SK-N-SH (cell line): Measurements from ENCODE around the gene UNC5B. TPM values are rescaled to one million over a fixed set of nuclear protein-coding genes. Genes with fewer than 3 reads are reported as not detected.

ENCODE experiments used
- CTCF ChIA-PET: fragments of 300-600, 350-600 bp; formaldehyde crosslinking; extraction: SDS; loops from one replicate; lab custom pipeline; 2021; lab: Yijun Ruan, JAX
- POLR2A ChIA-PET: fragments of 350-600 bp; sonication (Branson Sonifier 250); formaldehyde crosslinking; extraction: SDS; loops from one replicate; lab custom pipeline; 2020; ENCODE audit warnings: antibody characterized with exemption, inconsistent platforms; lab: Yijun Ruan, JAX
- DNase-seq: peaks from one replicate; pipeline ENCODE4 v3.0.0; 2012
- H2AFZ ChIP-seq: fragments of 200-600 bp; sonication (generic); 2 replicates; pipeline ENCODE4 v1.8.1; 2016; ENCODE audit warnings: antibody characterized with exemption, mild to moderate bottlenecking, low read depth
- H3F3A ChIP-seq: fragments of 200-600 bp; sonication (generic); replicated peaks from 2 replicates; pipeline ENCODE3; 2016; ENCODE audit warnings: antibody characterized with exemption, mild to moderate bottlenecking; ENCODE audit not compliant: insufficient read depth
- H3K27ac ChIP-seq, 2 experiments: fragments of 200-500 bp in 1 of 2; fragments of 200-600 bp in 1 of 2; sonication (Bioruptor generic) in 1 of 2; sonication (generic), shearing (Covaris generic) in 1 of 2; 2 replicates each; pipeline versions ENCODE4 v1.5.1 to v1.6.1; 2014 to 2016; ENCODE audit warnings: low read depth in 2 of 2, inconsistent platforms in 1 of 2, low read length in 1 of 2, mild to moderate bottlenecking in 1 of 2, mixed read lengths in 1 of 2
- H3K27me3 ChIP-seq: fragments of 200-600 bp; sonication (generic), shearing (Covaris generic); 2 replicates; pipeline ENCODE4 v1.6.1; 2016; ENCODE audit warnings: mixed run types; ENCODE audit not compliant: insufficient read depth
- H3K36me3 ChIP-seq, 2 experiments: fragments of 200-500 bp in 1 of 2; fragments of 200-600 bp in 1 of 2; sonication (Bioruptor generic) in 1 of 2; sonication (generic) in 1 of 2; replicated peaks in 1 of 2; 2 replicates each; pipeline versions ENCODE3 to v1.5.1; 2014 to 2016; ENCODE audit warnings: low read length in 1 of 2, mild to moderate bottlenecking in 1 of 2; ENCODE audit not compliant: insufficient read depth in 2 of 2, control insufficient read depth in 1 of 2
- H3K4me1 ChIP-seq, 2 experiments: fragments of 200-500 bp in 1 of 2; fragments of 200-600 bp in 1 of 2; sonication (Bioruptor generic) in 1 of 2; sonication (generic), shearing (Covaris generic) in 1 of 2; 2 replicates each; pipeline versions ENCODE4 v1.5.1 to v1.6.1; 2014 to 2016; ENCODE audit warnings: low read depth in 1 of 2, low read length in 1 of 2, mixed run types in 1 of 2; ENCODE audit not compliant: insufficient read depth in 2 of 2, control insufficient read depth in 1 of 2
- H3K4me2 ChIP-seq: fragments of 200-600 bp; sonication (generic), shearing (Covaris generic); 2 replicates; pipeline ENCODE4 v1.6.1; 2017; ENCODE audit warnings: mixed run types
- H3K4me3 ChIP-seq, 2 experiments: fragments of 200-500 bp in 1 of 2; fragments of 200-600 bp in 1 of 2; sonication (Bioruptor generic) in 1 of 2; sonication (generic), shearing (Covaris generic) in 1 of 2; 2 replicates each; pipeline versions ENCODE4 v1.5.1 to v1.8.1; 2014 to 2016; ENCODE audit warnings: low read depth in 2 of 2, inconsistent platforms in 1 of 2, low read length in 1 of 2, mild to moderate bottlenecking in 1 of 2, mixed read lengths in 1 of 2, moderate library complexity in 1 of 2
- H3K79me2 ChIP-seq: fragments of 200-600 bp; sonication (generic); 2 replicates; pipeline ENCODE4 v1.8.1; 2017; ENCODE audit warnings: mild to moderate bottlenecking; ENCODE audit not compliant: insufficient read depth
- H3K9ac ChIP-seq: fragments of 200-600 bp; sonication (generic); 2 replicates; pipeline ENCODE4 v1.6.1; 2017; ENCODE audit warnings: mixed run types
- H3K9me2 ChIP-seq: fragments of 200-600 bp; sonication (generic); 2 replicates; pipeline ENCODE4 v1.6.1; 2017; ENCODE audit warnings: mixed run types
- H3K9me3 ChIP-seq: fragments of 200-600 bp; sonication (generic); 2 replicates; pipeline ENCODE4 v1.6.1; 2017; ENCODE audit warnings: mixed run types, mild to moderate bottlenecking, moderate library complexity
- H4K20me1 ChIP-seq: fragments of 200-600 bp; sonication (generic); 2 replicates; pipeline ENCODE4 v1.6.1; 2017; ENCODE audit warnings: mild to moderate bottlenecking, mixed run types; ENCODE audit not compliant: insufficient read depth
- CHD2 ChIP-seq: fragments of 150-350 bp; IDR thresholded peaks from 2 replicates; pipeline ENCODE4 v1.6.1; 2018; ENCODE audit warnings: low read length; ENCODE audit not compliant: partially characterized antibody
- EP300 ChIP-seq, 2 experiments: IDR thresholded peaks; 2 replicates each; pipeline versions ENCODE4 v1.4.0 to v1.6.1; 2012; ENCODE audit warnings: borderline replicate concordance in 1 of 2, low read depth in 1 of 2, low read length in 1 of 2
- FOXJ3 ChIP-seq: sonication (generic); formaldehyde crosslinking; IDR thresholded peaks from 2 replicates; pipeline ENCODE4 v1.5.1; 2020; ENCODE audit warnings: mild to moderate bottlenecking, missing genetic modification reagents
- GABPA ChIP-seq: IDR thresholded peaks from 2 replicates; pipeline ENCODE4 v1.4.0; 2012; ENCODE audit warnings: low read depth, mild to moderate bottlenecking
- MXI1 ChIP-seq: IDR thresholded peaks from 2 replicates; pipeline ENCODE4 v1.6.1; 2012; ENCODE audit warnings: mild to moderate bottlenecking, low read depth, low read length, improper control_type of control experiment
- RCOR1 ChIP-seq: fragments of 150-350 bp; IDR thresholded peaks from 2 replicates; pipeline ENCODE4 v1.6.1; 2017; ENCODE audit warnings: antibody characterized with exemption, low read length
- SMC3 ChIP-seq: IDR thresholded peaks from 2 replicates; pipeline ENCODE4 v1.6.1; 2012; ENCODE audit warnings: low read depth, low read length, improper control_type of control experiment
- TAF1 ChIP-seq: IDR thresholded peaks from 2 replicates; pipeline ENCODE4 v1.6.1; 2012; ENCODE audit warnings: low read depth, mild to moderate bottlenecking, low read length, moderate library complexity, borderline replicate concordance
- WGBS: methylation state at CpG from one replicate; pipeline ENCODE4 v1.1.6; 2017; ENCODE audit warnings: low lambda C conversion rate; 5-methylcytosine and 5-hydroxymethylcytosine counted together
- polyA plus RNA-seq, 3 experiments: library from polyadenylated mRNA; depleted of rRNA; stranded (reverse); fragments of >200 nt; gene quantifications; 2 replicates each; pipeline ENCODE4 v1.2.3, GENCODE V29; 2012
- TF ChIP-seq, protein P1 (sequence below): fragments of 200-600 bp; sonication (generic); IDR thresholded peaks from 2 replicates; pipeline ENCODE4 v1.6.1; 2017; ENCODE audit warnings: antibody characterized with exemption, mild to moderate bottlenecking, moderate library complexity
- TF ChIP-seq, protein P2 (sequence below): IDR thresholded peaks from 2 replicates; pipeline ENCODE4 v1.6.1; 2012; ENCODE audit warnings: mild to moderate bottlenecking, low read depth, low read length, moderate library complexity
- TF ChIP-seq, protein P3 (sequence below): IDR thresholded peaks from 2 replicates; pipeline ENCODE4; 2012

Gene UNC5B
- polyA plus RNA-seq, 1 of the 3 experiments (the other 2 are of a cell fraction) = 13.8 TPM

DNA sequence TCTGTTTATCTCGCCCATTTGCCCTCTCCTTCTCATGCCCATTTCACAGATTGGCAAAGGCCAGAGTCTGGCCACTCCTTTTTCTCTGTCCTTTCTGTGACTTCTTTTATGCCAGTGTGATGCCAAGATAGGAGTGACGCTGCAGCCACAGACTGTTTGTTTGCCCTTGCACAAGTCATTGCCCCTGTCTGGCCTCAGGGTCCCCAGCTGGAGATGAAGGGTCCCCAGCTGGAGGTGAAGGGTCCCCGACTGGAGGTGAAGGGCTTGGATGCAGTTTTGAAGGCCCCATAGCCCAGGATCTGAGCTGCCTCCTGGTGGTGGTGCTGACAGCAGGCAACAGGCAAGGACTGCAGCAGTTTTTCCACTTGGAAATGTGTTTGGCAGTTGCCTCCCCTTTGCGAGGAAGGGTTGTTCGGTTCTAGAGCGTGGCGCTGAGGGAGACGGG lies 55.9 kb downstream of the UNC5B start (continued):
- TF ChIP-seq RCOR1 = no peak
- TF ChIP-seq GABPA = no peak
- no peak for TF ChIP-seq FOXJ3 (CRISPR knock-in tag)
- TF ChIP-seq, protein P1, sequence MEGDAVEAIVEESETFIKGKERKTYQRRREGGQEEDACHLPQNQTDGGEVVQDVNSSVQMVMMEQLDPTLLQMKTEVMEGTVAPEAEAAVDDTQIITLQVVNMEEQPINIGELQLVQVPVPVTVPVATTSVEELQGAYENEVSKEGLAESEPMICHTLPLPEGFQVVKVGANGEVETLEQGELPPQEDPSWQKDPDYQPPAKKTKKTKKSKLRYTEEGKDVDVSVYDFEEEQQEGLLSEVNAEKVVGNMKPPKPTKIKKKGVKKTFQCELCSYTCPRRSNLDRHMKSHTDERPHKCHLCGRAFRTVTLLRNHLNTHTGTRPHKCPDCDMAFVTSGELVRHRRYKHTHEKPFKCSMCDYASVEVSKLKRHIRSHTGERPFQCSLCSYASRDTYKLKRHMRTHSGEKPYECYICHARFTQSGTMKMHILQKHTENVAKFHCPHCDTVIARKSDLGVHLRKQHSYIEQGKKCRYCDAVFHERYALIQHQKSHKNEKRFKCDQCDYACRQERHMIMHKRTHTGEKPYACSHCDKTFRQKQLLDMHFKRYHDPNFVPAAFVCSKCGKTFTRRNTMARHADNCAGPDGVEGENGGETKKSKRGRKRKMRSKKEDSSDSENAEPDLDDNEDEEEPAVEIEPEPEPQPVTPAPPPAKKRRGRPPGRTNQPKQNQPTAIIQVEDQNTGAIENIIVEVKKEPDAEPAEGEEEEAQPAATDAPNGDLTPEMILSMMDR = peak; percentile 66
- TF ChIP-seq CHD2 = no peak

DNA sequence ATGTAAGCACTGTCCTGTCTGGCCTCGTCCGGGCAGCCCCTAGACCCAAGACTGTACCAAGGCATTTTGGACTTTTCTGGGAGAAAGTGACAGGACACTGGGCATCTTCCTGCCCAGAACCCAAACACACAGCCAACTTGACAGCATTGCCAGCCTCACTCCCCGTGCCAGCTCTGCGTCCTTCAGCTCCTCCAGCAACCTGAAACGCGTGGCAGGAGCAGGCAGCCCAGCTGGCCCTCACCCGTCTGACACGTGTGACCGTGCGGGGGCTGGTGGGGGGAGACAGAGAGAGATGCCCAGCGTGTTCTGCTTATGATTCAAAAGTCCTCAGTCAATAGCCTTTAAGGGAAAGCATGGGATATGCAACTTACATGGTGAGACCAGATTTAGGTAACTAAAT lies 56.4 kb downstream of the UNC5B start:
- no peaks in the 10 kb centered on the region for H3K9me2 ChIP-seq
- no peak overlapping the region; a peak in 1 of 4 replicates for H3K4me3 ChIP-seq
- H3K79me2 ChIP-seq = peaks cover 82% of the 10 kb centered on the region
- TF ChIP-seq, protein P2, sequence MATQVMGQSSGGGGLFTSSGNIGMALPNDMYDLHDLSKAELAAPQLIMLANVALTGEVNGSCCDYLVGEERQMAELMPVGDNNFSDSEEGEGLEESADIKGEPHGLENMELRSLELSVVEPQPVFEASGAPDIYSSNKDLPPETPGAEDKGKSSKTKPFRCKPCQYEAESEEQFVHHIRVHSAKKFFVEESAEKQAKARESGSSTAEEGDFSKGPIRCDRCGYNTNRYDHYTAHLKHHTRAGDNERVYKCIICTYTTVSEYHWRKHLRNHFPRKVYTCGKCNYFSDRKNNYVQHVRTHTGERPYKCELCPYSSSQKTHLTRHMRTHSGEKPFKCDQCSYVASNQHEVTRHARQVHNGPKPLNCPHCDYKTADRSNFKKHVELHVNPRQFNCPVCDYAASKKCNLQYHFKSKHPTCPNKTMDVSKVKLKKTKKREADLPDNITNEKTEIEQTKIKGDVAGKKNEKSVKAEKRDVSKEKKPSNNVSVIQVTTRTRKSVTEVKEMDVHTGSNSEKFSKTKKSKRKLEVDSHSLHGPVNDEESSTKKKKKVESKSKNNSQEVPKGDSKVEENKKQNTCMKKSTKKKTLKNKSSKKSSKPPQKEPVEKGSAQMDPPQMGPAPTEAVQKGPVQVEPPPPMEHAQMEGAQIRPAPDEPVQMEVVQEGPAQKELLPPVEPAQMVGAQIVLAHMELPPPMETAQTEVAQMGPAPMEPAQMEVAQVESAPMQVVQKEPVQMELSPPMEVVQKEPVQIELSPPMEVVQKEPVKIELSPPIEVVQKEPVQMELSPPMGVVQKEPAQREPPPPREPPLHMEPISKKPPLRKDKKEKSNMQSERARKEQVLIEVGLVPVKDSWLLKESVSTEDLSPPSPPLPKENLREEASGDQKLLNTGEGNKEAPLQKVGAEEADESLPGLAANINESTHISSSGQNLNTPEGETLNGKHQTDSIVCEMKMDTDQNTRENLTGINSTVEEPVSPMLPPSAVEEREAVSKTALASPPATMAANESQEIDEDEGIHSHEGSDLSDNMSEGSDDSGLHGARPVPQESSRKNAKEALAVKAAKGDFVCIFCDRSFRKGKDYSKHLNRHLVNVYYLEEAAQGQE = no peak
- TF ChIP-seq TAF1 (no peak), MXI1 (peak; percentile 93), SMC3 (no peak), EP300 (IDR thresholded peaks at IDR 0.05; ENCODE audit: borderline replicate concordance in 1 of 2, low read depth in 1 of 2, low read length in 1 of 2) (0 out of 4 replicates have a peak, but pooled peaks of 1 of the 2 experiments have one; percentile 12)
- TF ChIP-seq, protein P3, sequence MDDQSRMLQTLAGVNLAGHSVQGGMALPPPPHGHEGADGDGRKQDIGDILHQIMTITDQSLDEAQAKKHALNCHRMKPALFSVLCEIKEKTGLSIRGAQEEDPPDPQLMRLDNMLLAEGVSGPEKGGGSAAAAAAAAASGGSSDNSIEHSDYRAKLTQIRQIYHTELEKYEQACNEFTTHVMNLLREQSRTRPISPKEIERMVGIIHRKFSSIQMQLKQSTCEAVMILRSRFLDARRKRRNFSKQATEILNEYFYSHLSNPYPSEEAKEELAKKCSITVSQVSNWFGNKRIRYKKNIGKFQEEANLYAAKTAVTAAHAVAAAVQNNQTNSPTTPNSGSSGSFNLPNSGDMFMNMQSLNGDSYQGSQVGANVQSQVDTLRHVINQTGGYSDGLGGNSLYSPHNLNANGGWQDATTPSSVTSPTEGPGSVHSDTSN = no peak
- no peaks in the 10 kb centered on the region for H3K27me3 ChIP-seq
- peaks cover 36% of the 10 kb centered on the region for H3F3A ChIP-seq
- 74% methylated on average over 11 of the region's 11 CpGs for WGBS
- peaks cover 59 to 92% of the 10 kb centered on the region in 2 experiments for H3K4me1 ChIP-seq
- no peaks in the 10 kb centered on the region for H3K9me3 ChIP-seq
- no peaks in the 10 kb centered on the region for H3K36me3 ChIP-seq
- POLR2A ChIA-PET = interaction anchor here (0.6 to 5.8 kb wide), 5 partner anchors 9 to 683 kb away, joined by 6 to 39 read pairs (median 7); partner anchors contain the start of gene UNC5B
- peak overlapping the region; percentile 56 to 94 for H3K27ac ChIP-seq
- peaks cover 53% of the 10 kb centered on the region; the same call in 1 of the 2 replicates for H4K20me1 ChIP-seq
- H2AFZ ChIP-seq = no peak overlapping the region
- no peak overlapping the region for H3K9ac ChIP-seq
- peak overlapping the region; percentile 41; the same call in 1 of the 2 replicates for H3K4me2 ChIP-seq
- no peak for DNase-seq
- CTCF ChIA-PET = interaction anchor here (1.0 to 10.4 kb wide), 13 partner anchors 8 to 366 kb away, joined by 3 to 139 read pairs (median 14); partner anchors contain the start of gene UNC5B
